K562 (cell line): ENCODE results near the gene SNX12. TPM values are rescaled to one million over a fixed set of nuclear protein-coding genes. Genes with fewer than 3 reads are reported as not detected.
A peak's percentile ranks its signal among the peaks of the same experiment; 100 is the strongest.

ENCODE experiments used
- ATAC-seq: fragments of 200-7000 bp; cut with Tn5 transposase; 3 replicates; pipeline ENCODE4 v1.9.1; 2020; ENCODE audit warnings: moderate library complexity
- BruUV-seq: library from RNA; stranded (reverse); fragments of 400-500 nt; replicated peaks from 2 replicates; lab custom pipeline; 2021; lab: Mats Ljungman, UMichigan
- CTCF ChIA-PET: fragments of 300-600 bp; formaldehyde crosslinking; extraction: SDS; loops from one replicate; lab custom pipeline; 2021; ENCODE audit warnings: low intra/inter-chr PET ratio; lab: Yijun Ruan, JAX
- POLR2A ChIA-PET: fragments of 300-600, 350-650 bp; sonication (Branson Sonifier 250); formaldehyde crosslinking; extraction: SDS; loops from one replicate; lab custom pipeline; 2021; ENCODE audit warnings: antibody characterized with exemption, inconsistent platforms; lab: Yijun Ruan, JAX
- DNase-seq, 4 experiments: peaks; one replicate each; pipeline versions ENCODE4 v3.0.0 to v3.0.0-alpha.2; 2011 to 2018; ENCODE audit warnings: low spot score in 3 of 4, mixed read lengths in 3 of 4; ENCODE audit errors: extremely low read depth in 1 of 4
- FAIRE-seq: peaks from 2 replicates; lab custom pipeline; 2011; peaks lifted over from hg19 to GRCh38; lab: Jason Lieb, UNC
- H2AFZ ChIP-seq: 2 replicates; pipeline ENCODE4 v1.6.0; 2011; ENCODE audit warnings: low read depth, low read length, control low read depth, inconsistent platforms
- H3K27ac ChIP-seq: fragments of 200-600 bp; 3 replicates; pipeline ENCODE4 v1.8.0; 2011; ENCODE audit warnings: low read depth, mild to moderate bottlenecking, control low read depth, inconsistent platforms, low read length, moderate library complexity, mixed read lengths; ENCODE audit errors: extremely low read depth
- H3K27me3 ChIP-seq, 2 experiments: fragments of 300-600 bp in 1 of 2; 2 replicates in 1 of 2; 3 replicates in 1 of 2; pipeline versions ENCODE4 v1.6.0 to v1.8.0; 2011; ENCODE audit warnings: inconsistent platforms in 2 of 2, low read length in 2 of 2, mild to moderate bottlenecking in 1 of 2, mixed read lengths in 1 of 2, moderate library complexity in 1 of 2; ENCODE audit not compliant: control insufficient read depth in 2 of 2, insufficient read depth in 2 of 2
- H3K36me3 ChIP-seq: fragments of 300-600 bp; 3 replicates; pipeline ENCODE4 v1.8.0; 2011; ENCODE audit warnings: mild to moderate bottlenecking, low read length, inconsistent platforms; ENCODE audit not compliant: control insufficient read depth, insufficient read depth
- H3K4me1 ChIP-seq, 2 experiments: fragments of 200-600 bp in 1 of 2; replicated peaks in 1 of 2; 2 replicates in 1 of 2; 3 replicates in 1 of 2; pipeline versions ENCODE4 v1.5.1 to v1.8.0; 2011; ENCODE audit warnings: inconsistent platforms in 2 of 2, low read length in 2 of 2, mild to moderate bottlenecking in 1 of 2, mixed read lengths in 1 of 2, moderate library complexity in 1 of 2; ENCODE audit not compliant: control insufficient read depth in 2 of 2, insufficient read depth in 2 of 2
- H3K4me2 ChIP-seq: 2 replicates; pipeline ENCODE4 v1.6.1; 2011; ENCODE audit warnings: low read length, control low read depth, inconsistent platforms, mixed read lengths; ENCODE audit not compliant: insufficient read depth
- H3K4me3 ChIP-seq: fragments of 200-600 bp; sonication (generic), shearing (Covaris generic); 2 replicates; pipeline ENCODE4 v1.5.1; 2016; ENCODE audit warnings: control low read depth, inconsistent platforms
- H3K79me2 ChIP-seq: fragments of 200-600 bp; 3 replicates; pipeline ENCODE4 v1.8.0; 2011; ENCODE audit warnings: low read length, inconsistent platforms; ENCODE audit not compliant: control insufficient read depth, insufficient read depth
- H3K9ac ChIP-seq, 2 experiments: 2 replicates each; pipeline versions ENCODE4 v1.6.0 to v1.6.1; 2011; ENCODE audit warnings: low read depth in 2 of 2, low read length in 2 of 2, control low read depth in 1 of 2, inconsistent platforms in 1 of 2, mild to moderate bottlenecking in 1 of 2, mixed read lengths in 1 of 2; ENCODE audit not compliant: insufficient read depth in 1 of 2
- H3K9me1 ChIP-seq: one replicate; pipeline ENCODE4 v1.6.0; 2011; ENCODE audit warnings: inconsistent platforms, mild to moderate bottlenecking, low read length, moderate library complexity; ENCODE audit not compliant: control insufficient read depth, insufficient read depth
- H3K9me3 ChIP-seq: replicated peaks from 2 replicates; pipeline ENCODE4 v1.5.1; 2011; ENCODE audit warnings: low read depth, low read length, inconsistent platforms; ENCODE audit not compliant: control insufficient read depth, insufficient read depth
- H4K20me1 ChIP-seq: replicated peaks from 2 replicates; pipeline ENCODE4 v1.6.1; 2011; ENCODE audit warnings: low read length, inconsistent platforms, mixed read lengths; ENCODE audit not compliant: control insufficient read depth, insufficient read depth
- CBX3 ChIP-seq, 2 experiments: IDR thresholded peaks; 1 replicate in 1 of 2; 2 replicates in 1 of 2; pipeline ENCODE4 v1.6.1; 2012; ENCODE audit warnings: inconsistent platforms in 2 of 2, low read length in 2 of 2, borderline replicate concordance in 1 of 2, control low read depth in 1 of 2
- CEBPG ChIP-seq, 3 experiments: fragments of 200-800 bp in 1 of 3; sonication (Bioruptor generic) in 1 of 3; sonication (generic) in 1 of 3; formaldehyde crosslinking in 1 of 3; IDR thresholded peaks in 2 of 3; conservative IDR thresholded peaks in 1 of 3; 2 replicates each; pipeline versions ENCODE4 v1.6.1 to v1.8.0; 2016 to 2022; ENCODE audit warnings: missing compliant biosample characterization in 2 of 3, missing genetic modification characterization in 2 of 3, mild to moderate bottlenecking in 1 of 3, missing genetic modification reagents in 1 of 3
- EP400 ChIP-seq: fragments of 450-650 bp; IDR thresholded peaks from 2 replicates; pipeline ENCODE4 v1.6.1; 2017; ENCODE audit warnings: antibody characterized with exemption, mild to moderate bottlenecking, moderate library complexity
- FOXP1 ChIP-seq: sonication (generic); formaldehyde crosslinking; IDR thresholded peaks from 2 replicates; pipeline ENCODE4 v1.8.0; 2022; ENCODE audit warnings: mild to moderate bottlenecking, missing genetic modification reagents
- GTF2A2 ChIP-seq: IDR thresholded peaks from 2 replicates; pipeline ENCODE4 v1.6.1; 2016; ENCODE audit warnings: mild to moderate bottlenecking, missing genetic modification characterization, missing compliant biosample characterization
- HDAC1 ChIP-seq, 2 experiments: fragments of 450-650 bp; IDR thresholded peaks; 2 replicates each; pipeline ENCODE4 v1.6.1; 2016 to 2017; ENCODE audit warnings: inconsistent platforms in 1 of 2, mild to moderate bottlenecking in 1 of 2, moderate library complexity in 1 of 2
- HMGN3 ChIP-seq: IDR thresholded peaks from 2 replicates; pipeline ENCODE4 v1.6.1; 2011; ENCODE audit warnings: borderline replicate concordance, low read depth, mild to moderate bottlenecking, mixed read lengths, low read length; ENCODE audit not compliant: insufficient read length; ENCODE audit errors: extremely low read depth
- NFYB ChIP-seq: IDR thresholded peaks from 2 replicates; pipeline ENCODE4 v1.6.1; 2011; ENCODE audit warnings: mild to moderate bottlenecking, moderate library complexity; ENCODE audit not compliant: insufficient read length; ENCODE audit errors: extremely low read depth
- SIN3A ChIP-seq, 2 experiments: fragments of 150-350 bp in 1 of 2; IDR thresholded peaks; 2 replicates each; pipeline ENCODE4 v1.6.1; 2011 to 2016; ENCODE audit warnings: borderline replicate concordance in 2 of 2, low read depth in 2 of 2, low read length in 2 of 2, mild to moderate bottlenecking in 2 of 2, moderate library complexity in 2 of 2; ENCODE audit not compliant: control insufficient read depth in 1 of 2
- SP1 ChIP-seq: sonication (generic); formaldehyde crosslinking; IDR thresholded peaks from 2 replicates; pipeline ENCODE4 v1.8.1; 2022; ENCODE audit warnings: mild to moderate bottlenecking, missing genetic modification reagents
- U2AF1 ChIP-seq: fragments of 200-400 bp; formaldehyde crosslinking; optimal IDR thresholded peaks from 2 replicates; pipeline ENCODE3; 2017; ENCODE audit warnings: mild to moderate bottlenecking, low read depth, low read length, moderate library complexity
- ZBTB17 ChIP-seq: fragments of 450-650 bp; formaldehyde crosslinking; IDR thresholded peaks from 2 replicates; pipeline ENCODE4 v1.4.0; 2020; ENCODE audit warnings: mild to moderate bottlenecking
- ZNF551 ChIP-seq: fragments of 250-450 bp; sonication (Bioruptor Pico); IDR thresholded peaks from 2 replicates; pipeline ENCODE4 v1.5.0; 2021; ENCODE audit warnings: mild to moderate bottlenecking, moderate library complexity
- ZNF707 ChIP-seq: fragments of 250-450 bp; sonication (Bioruptor Pico); conservative IDR thresholded peaks from 2 replicates; pipeline ENCODE4 v1.8.0; 2022; ENCODE audit warnings: inconsistent platforms, mild to moderate bottlenecking, moderate library complexity
- WGBS: fragments of 100-300 bp; shearing (Covaris generic); methylation state at CpG from one replicate; pipeline ENCODE4 v1.1.6; 2016; ENCODE audit warnings: low coverage, mixed read lengths; ENCODE audit not compliant: insufficient coverage; ENCODE audit errors: missing lambda C conversion rate; 5-methylcytosine and 5-hydroxymethylcytosine counted together
- in situ Hi-C: fragments of 300-500 bp; cut with MboI; formaldehyde crosslinking; loops from 4 replicates; pipeline ENCODE4 v1.15.0; 2018; ENCODE audit warnings: inconsistent platforms, mixed read lengths
- intact Hi-C: fragments of 100-400 bp; cut with micrococcal nuclease; formaldehyde crosslinking; loops from 2 replicates; pipeline ENCODE4 v1.14.2; 2022
- polyA plus RNA-seq, 8 experiments: library from polyadenylated mRNA; depleted of rRNA in 4 of 8; stranded (reverse) in 5 of 8; unstranded in 3 of 8; fragments of >200 nt; fragmentation: Nextera tagmentation in 2 of 8; fragmentation: Illumina TruSeq in 1 of 8; extraction: Ambion mirVana in 2 of 8; extraction: Trizol in 1 of 8; gene quantifications; 2 replicates each; pipeline versions ENCODE4 v1.2.1 to v1.2.3, GENCODE V29; 2011 to 2014; ENCODE audit warnings: inconsistent platforms in 1 of 8, missing spikeins in 1 of 8
- total RNA-seq, 7 experiments: library from RNA; depleted of rRNA in 6 of 7; stranded (reverse); fragments of >200 nt in 6 of 7; fragmentation: Illumina TruSeq in 2 of 7; extraction: Trizol in 2 of 7; gene quantifications; 2 replicates each; pipeline versions ENCODE4 v1.2.1 to v1.2.3, GENCODE V29; 2011 to 2021; ENCODE audit warnings: low replicate concordance in 1 of 7
- TF ChIP-seq, protein P1 (sequence below): fragments of 250-450 bp; sonication (Bioruptor Pico); IDR thresholded peaks from 2 replicates; pipeline ENCODE4 v1.8.0; 2021; ENCODE audit warnings: moderate library complexity, mild to moderate bottlenecking, inconsistent platforms
- TF ChIP-seq, protein P2 (sequence below): fragments of 450-650 bp; formaldehyde crosslinking; IDR thresholded peaks from 2 replicates; pipeline ENCODE4 v1.4.0; 2022; ENCODE audit warnings: missing genetic modification characterization

The SNX12 gene
- total and polyA plus RNA-seq, 9 of the 15 experiments (the other 6 are each of a cell fraction or from before 2014, with no cell fraction given): 12.7 to 50.3 (median 37.1) TPM

DNA sequence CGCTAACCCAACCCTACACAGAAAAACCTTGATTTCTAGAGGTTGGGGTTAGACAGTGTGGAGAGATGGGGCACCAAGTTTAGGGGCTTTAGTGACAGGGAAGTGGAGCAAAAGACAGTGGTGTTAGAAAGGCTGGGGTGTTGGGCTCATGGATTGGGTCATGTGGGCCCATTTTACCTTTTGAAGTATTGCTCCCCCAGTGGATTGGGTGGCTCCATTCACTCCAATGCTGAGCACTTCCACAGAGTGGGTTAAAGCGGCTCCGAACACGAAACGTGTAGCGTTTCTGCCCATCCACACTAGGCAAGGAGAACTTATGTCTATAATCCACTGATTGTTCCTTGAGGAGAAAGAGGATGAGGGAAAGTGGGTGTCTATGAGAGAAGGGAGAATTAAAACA, 40.9 kb upstream of the SNX12 start:
- no peak for FAIRE-seq
- H3K9me1 ChIP-seq: no peaks in the 10 kb centered on the region
- in situ Hi-C loops (no loop called here), intact Hi-C loops (no loop called here)
- no peaks in the 10 kb centered on the region for H4K20me1 ChIP-seq
- H3K36me3 ChIP-seq: no peaks in the 10 kb centered on the region
- no TSS peak for BruUV-seq
- H3K9me3 ChIP-seq: no peaks in the 10 kb centered on the region
- no peak for DNase-seq
- no peak overlapping the region for H3K4me3 ChIP-seq
- ATAC-seq: peak; percentile 13; the same call in 1 of the 3 replicates
- H3K27ac ChIP-seq: no peak overlapping the region; the same call in 2 of the 3 replicates
- peaks cover 37 to 72% of the 10 kb centered on the region in 2 experiments for H3K4me1 ChIP-seq
- no peak overlapping the region for H3K9ac ChIP-seq
- no peak overlapping the region for H3K4me2 ChIP-seq
- TF ChIP-seq SIN3A (IDR thresholded peaks at IDR 0.05; ENCODE audit: borderline replicate concordance in 2 of 2, control insufficient read depth in 1 of 2, low read depth in 2 of 2, low read length in 2 of 2): no peak
- no peak for TF ChIP-seq CBX3 (IDR thresholded peaks at IDR 0.05; ENCODE audit: borderline replicate concordance in 1 of 2, low read length in 2 of 2)
- TF ChIP-seq, protein P1, sequence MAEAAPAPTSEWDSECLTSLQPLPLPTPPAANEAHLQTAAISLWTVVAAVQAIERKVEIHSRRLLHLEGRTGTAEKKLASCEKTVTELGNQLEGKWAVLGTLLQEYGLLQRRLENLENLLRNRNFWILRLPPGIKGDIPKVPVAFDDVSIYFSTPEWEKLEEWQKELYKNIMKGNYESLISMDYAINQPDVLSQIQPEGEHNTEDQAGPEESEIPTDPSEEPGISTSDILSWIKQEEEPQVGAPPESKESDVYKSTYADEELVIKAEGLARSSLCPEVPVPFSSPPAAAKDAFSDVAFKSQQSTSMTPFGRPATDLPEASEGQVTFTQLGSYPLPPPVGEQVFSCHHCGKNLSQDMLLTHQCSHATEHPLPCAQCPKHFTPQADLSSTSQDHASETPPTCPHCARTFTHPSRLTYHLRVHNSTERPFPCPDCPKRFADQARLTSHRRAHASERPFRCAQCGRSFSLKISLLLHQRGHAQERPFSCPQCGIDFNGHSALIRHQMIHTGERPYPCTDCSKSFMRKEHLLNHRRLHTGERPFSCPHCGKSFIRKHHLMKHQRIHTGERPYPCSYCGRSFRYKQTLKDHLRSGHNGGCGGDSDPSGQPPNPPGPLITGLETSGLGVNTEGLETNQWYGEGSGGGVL: no peak
- TF ChIP-seq ZNF551 (CRISPR knock-in tag): no peak
- no peak for TF ChIP-seq FOXP1 (CRISPR knock-in tag)
- TF ChIP-seq, protein P2, sequence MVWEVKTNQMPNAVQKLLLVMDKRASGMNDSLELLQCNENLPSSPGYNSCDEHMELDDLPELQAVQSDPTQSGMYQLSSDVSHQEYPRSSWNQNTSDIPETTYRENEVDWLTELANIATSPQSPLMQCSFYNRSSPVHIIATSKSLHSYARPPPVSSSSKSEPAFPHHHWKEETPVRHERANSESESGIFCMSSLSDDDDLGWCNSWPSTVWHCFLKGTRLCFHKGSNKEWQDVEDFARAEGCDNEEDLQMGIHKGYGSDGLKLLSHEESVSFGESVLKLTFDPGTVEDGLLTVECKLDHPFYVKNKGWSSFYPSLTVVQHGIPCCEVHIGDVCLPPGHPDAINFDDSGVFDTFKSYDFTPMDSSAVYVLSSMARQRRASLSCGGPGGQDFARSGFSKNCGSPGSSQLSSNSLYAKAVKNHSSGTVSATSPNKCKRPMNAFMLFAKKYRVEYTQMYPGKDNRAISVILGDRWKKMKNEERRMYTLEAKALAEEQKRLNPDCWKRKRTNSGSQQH: no peak
- no peak for TF ChIP-seq HMGN3
- no peak for TF ChIP-seq GTF2A2 (tag)
- TF ChIP-seq U2AF1: no peak
- no peak for TF ChIP-seq ZNF707 (CRISPR knock-in tag)
- TF ChIP-seq HDAC1 (IDR thresholded peaks at IDR 0.05): no peak
- TF ChIP-seq SP1 (CRISPR knock-in tag): no peak
- no peak for TF ChIP-seq ZBTB17
- no peak for TF ChIP-seq EP400
- TF ChIP-seq NFYB: no peak
- no peak for TF ChIP-seq CEBPG (CRISPR knock-in tag; IDR thresholded peaks at IDR 0.05)
- TF ChIP-seq CEBPG (tag; conservative IDR thresholded peaks at IDR 0.05 in 1 of 2, IDR thresholded peaks at IDR 0.05 in 1 of 2): no peak
- 93% methylated on average over 6 of the region's 6 CpGs for WGBS
- no peak overlapping the region for H2AFZ ChIP-seq
- ChIA-PET CTCF (no interaction called here), POLR2A (interaction anchor here (1.3 kb wide), 1 partner anchor 22 kb away, joined by 4 read pairs; no protein-coding TSS in a partner anchor)
- peaks cover 21% of the 10 kb centered on the region; the same call in 2 of the 3 replicates for H3K79me2 ChIP-seq
- no peaks in the 10 kb centered on the region for H3K27me3 ChIP-seq
